ENCODE measurements around the gene EDIL3.

EDIL3 gene

GRCh38 chr5:83911367-83911919 lies 473.2 kb downstream of the EDIL3 start:
- no peak for DNase-seq (ENCODE audit: low read depth, low spot score)

- peak; percentile 39 for DNase-seq (ENCODE audit: low read depth, low spot score)
Observed at GRCh38 chr5:83900306-83900705, 484.4 kb downstream of the EDIL3 start.

- DNase-seq (ENCODE audit: low read depth, low spot score), result no peak
Observed at GRCh38 chr5:83899326-83899970, 485.2 kb downstream of the EDIL3 start.

GRCh38 chr5:83895860-83896259 lies 488.8 kb downstream of the EDIL3 start:
- DNase-seq (ENCODE audit: low read depth, low spot score), result no peak

- DNase-seq (ENCODE audit: low read depth, low spot score), result no peak
Observed at GRCh38 chr5:83891261-83891660, 493.4 kb downstream of the EDIL3 start.
